Activated CD4-positive, alpha-beta T cell treated with anti-CD3 and anti-CD28 coated beads, Interleukin-2, Interleukin-4, amounts not matched to agents 100 ng/mL and 50 ng/mL, durations not matched to agents 16 hours and 8 hours (primary cell): ENCODE results near the gene LDLRAD3.
A peak's percentile ranks its signal among the peaks of the same experiment; 100 is the strongest.

Experiments
- DNase-seq: peaks from one replicate; pipeline ENCODE4 v3.0.0-alpha.2; 2020; ENCODE audit warnings: low spot score

LDLRAD3 gene

DNA sequence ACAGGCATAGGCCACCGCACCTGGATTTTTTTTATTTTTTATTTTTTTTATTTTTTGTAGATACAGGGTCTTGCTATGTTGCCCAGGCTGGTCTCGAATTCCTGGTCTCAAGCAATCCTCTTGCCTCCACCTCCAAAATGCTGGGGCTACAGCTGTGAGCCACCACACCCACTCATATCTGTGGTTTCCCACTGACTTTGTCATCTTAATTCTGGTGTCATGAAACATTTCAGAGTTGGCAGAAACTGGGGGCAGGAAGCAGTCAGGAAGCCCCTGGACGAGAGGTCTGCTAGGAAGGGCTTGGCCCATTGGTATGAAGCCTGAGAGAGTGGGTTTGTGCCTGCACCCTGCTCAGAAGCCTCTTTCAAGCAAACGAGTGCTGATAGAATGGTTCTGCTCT, 296.3 kb downstream of the LDLRAD3 start:
- DNase-seq = no peak

- DNase-seq = no peak
Observed at GRCh38 chr11:36240801-36241200, 296.9 kb downstream of the LDLRAD3 start.

DNA sequence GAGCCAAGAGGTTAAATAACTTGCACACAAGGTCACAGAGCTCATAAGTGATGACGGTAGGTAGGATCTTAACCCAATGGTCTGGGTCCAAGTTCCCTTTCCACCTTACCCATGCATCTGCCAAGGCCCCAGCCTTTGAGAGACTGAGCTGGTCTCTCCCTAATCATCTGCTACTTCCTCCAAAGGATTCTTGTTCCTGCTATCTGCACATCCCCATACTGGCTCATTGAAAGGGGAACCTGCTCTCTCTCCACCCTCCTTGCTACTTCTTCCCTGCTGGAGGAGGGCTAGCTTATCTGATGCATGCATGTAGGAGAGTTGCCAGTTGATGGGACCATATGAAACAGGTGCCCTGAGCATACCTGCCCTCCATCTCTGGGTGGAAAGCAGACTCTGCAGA, 297.6 kb downstream of the LDLRAD3 start:
- DNase-seq = no peak

- DNase-seq = no peak
Observed at GRCh38 chr11:36243641-36244040, 299.8 kb downstream of the LDLRAD3 start.

- no peak for DNase-seq
Observed at GRCh38 chr11:36247493-36247892, 303.6 kb downstream of the LDLRAD3 start.

DNA sequence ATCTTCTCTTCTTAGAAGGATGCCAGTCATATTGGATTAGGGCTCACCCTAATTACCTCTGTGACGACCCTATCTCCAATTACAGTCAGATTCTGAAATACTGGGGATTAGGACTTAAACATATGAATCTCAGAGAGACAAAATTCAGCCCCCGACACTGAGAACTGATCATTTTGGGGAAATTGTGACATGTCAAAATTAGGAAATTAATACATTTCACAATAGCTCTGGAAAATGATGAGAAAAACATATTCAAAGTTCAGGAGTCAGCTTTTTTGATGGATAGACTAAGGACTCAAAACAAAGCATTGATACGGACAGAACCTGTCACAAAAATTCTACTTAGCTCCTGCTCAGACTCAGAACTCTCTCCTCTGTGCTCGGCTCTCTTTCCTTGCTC, 304.6 kb downstream of the LDLRAD3 start:
- DNase-seq = no peak

DNA sequence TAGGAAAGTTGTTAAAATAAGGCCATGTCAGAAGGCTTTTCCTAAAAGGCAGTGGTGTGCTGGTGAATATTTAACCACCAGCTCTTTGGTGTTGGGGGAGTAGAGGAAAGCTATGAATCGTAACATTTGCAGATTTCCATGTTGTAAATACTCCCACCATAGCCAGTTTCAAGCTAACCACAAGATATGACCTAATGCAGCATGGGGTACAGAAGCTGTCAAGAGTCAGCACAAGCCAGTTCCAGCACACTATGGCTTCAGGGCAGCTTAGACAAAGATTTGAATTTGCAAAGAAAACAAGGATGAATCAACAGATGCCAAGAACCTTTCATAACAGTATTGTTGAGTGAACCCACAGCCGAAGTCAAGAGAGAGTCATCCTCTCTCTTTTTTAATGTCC, 305.4 kb downstream of the LDLRAD3 start:
- DNase-seq = no peak

GRCh38 chr11:36251823-36252222, 308.0 kb downstream of the LDLRAD3 start:
- DNase-seq = no peak

DNA sequence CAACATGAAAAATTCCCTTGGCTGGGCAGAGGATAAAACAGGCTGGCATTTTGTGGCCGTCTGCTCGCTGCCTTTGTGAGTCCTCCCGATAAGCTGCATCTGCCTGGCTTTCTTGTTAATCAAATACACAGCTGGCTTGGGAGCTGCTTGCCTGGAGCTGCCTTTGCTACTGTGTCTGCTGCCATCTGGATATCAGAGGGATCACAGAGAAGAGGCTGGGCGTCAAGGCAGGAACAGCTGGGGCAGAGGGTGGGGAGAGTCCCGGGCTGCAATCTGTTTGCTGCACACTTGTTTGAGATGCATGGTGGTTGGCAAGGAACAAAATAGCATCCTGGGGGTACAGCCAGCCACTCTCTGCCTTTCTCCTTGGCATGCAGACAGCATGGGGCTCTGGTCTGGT, 309.4 kb downstream of the LDLRAD3 start:
- DNase-seq = no peak

DNA sequence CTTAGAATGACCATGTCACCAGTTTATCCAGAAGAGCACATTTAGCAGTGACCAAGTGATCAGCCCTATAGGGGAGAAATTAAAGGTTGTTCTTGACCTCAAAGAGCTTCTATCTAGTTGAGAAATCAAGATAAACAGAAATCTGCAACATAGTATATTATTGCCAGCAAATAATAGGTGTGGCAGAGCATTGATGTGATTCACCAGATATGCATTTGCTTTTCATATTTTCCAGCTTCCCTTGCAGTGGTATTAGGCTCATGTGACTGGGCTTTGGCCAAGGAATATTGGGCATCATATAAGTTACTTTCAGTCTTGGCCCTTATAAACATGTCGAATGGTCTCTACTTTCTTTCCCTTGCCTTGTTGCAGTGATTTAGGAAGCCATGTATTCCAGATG, 310.9 kb downstream of the LDLRAD3 start:
- DNase-seq = no peak

DNA sequence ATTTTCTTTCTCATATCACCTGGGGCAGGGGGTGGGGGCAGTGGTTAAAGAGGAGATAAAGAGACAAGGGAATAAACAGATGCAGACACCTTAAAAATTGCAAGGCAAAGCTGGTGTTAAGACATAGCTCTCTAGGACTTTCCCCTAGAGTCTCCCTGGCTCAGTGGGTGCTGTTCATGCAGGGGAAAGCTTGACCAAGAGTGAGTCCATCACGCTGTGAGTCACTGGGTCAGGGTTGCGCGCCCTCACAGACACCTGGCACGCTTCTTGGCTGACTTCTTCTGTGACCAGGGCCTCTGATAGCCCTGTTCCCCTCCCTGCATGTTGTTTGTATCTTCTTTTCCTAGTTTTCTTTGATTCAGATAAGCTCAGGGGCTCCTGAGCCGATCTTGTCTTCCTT, 313.5 kb downstream of the LDLRAD3 start:
- no peak for DNase-seq

DNA sequence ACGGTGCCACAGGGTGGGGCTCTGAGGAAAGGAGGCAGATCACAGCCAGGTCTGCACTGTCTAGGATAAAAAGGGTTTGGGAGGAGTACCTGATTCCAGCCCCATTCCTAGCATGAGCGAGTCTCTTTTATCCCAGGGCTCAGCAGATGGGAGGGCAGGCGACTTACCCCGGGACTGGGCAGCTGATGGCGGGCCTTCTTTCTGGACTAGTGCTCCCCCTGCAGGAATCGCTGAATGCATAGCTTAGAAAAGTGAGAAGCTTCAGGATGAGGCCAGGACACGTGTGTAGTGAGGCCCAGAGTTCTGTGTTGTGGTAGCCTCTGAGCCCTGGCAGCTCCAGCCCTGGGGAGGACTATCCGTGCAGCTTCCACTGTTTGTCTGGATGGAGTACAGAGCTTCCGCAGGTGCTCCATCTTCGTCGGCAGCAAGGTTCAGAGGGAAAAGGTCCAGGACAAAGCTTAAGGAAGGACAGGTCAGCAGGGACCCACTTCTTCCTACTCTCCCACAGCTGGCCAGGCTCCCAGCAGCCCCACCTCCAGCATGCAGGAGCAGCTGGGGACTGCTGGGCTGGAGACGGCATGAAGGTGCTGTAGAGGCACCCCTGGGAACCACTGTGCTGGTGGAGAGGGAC, 315.0 kb downstream of the LDLRAD3 start:
- DNase-seq = peak; percentile 27

- no peak for DNase-seq
Observed at GRCh38 chr11:36261094-36261493, 317.2 kb downstream of the LDLRAD3 start.

GRCh38 chr11:36264011-36264972, 320.4 kb downstream of the LDLRAD3 start:
- no peak for DNase-seq

DNA sequence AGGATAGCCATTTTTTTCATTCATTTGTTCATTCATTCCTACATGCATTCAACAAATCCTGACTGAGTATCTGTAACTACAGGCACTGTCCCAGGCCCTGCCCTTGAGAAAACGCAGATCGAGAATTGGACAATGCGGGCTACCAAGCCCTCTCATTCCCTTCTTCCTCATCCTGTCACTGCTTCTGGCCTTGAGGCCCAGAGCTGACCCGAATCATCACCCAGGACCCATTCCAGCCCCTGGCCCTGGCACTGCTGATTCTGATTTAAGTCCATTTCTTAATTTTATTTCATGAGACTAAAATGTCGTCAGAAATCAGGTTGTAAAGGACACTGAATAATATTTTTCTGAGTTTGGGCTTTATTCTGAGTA, 321.1 kb downstream of the LDLRAD3 start:
- no peak for DNase-seq

- DNase-seq = peak; percentile 46
Observed at GRCh38 chr11:36265793-36266628, 322.1 kb downstream of the LDLRAD3 start.

DNA sequence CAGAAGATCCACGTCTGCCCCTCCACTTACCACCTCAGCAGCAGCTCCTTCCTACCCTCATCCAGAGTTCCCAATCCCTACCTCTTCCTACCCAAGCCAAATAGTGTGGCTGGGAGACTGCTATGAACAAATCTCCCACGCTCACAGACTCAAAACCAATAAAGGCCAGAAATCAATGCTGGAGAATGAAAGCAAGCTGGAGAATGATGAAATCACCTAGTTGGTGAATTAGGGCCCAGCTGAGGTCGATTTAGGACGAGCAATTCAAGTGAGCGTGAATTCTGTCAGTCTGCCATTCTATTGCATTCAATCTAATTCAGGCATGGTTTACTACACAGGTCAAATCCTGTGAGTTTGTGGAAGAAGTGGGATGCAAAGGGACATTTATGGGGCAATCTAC, 322.9 kb downstream of the LDLRAD3 start:
- no peak for DNase-seq

DNA sequence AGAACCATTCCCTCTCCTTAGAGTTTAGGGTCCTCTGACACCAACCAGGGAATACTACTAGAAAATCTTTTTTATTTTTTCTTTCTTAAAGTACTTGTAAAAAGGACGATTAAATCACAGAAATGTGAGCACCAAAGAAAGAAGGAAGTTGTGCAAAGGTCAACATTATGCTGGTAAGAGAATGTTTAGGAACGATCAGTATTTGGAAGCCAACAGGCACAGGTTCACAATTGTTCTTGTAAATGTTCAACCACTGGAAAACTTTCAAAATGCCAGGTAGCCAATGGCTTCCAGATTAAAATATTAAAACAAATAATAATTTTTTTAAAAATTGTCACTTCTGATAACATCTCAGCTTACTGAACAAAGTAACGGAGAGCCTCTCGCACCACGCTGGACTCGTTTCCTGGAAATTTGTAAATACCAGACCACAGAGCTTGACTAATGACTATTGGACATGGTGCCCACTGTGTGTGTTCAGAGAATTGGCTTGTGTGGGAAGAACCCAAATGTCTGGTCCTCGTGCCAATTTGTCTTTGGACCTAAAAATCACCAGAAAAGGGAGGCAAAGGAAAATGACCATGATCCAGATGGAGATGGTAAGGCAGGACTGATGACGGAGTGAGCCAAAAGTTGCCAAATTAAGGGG, 324.6 kb downstream of the LDLRAD3 start:
- no peak for DNase-seq

DNA sequence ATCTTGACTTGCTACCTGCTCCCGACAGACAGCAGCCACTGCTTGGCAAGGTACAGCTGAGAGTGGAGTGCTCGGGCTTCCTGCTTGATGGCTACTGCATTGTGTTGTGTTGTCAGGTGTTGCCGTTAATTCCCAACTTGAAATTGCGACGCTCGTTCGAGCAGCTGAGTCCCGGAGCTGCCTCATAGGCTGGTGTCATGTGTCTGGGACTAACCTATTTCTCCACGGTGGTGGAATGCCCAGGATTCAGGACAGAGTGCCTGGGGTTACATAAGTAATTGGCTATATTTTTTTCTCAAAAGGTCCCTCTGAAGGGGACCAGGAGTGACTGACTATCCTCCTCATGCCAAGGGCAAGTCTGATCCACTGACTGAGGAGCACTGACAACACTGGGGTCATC, 326.8 kb downstream of the LDLRAD3 start:
- no peak for DNase-seq

DNA sequence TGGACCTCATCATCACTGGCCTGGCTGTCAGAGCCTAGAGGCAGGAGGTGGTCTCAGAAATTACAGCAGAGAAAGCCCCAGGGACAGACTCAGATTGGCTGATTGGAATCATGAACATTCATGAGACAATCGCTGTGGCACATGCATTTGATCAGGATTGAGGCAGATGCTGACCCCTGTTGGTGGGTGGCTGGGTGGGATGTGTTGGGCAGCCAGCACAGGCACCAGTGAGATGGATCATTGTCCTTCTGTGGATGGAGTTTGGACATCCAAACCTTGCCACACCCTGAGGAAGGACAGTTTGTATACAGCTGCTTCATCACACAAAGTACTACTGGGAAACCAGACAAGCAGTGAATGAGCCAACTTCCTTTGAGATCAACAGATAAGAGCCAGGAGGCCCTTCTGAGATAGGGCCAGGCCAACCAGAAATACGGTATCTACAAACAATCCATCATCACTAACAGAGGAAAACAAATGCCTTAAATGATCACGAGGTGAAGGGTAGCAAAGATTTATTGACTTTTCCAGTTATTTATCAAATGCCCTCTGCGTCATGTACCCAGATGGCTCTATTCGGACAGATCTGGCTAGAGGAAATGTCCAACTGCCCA, 328.0 kb downstream of the LDLRAD3 start:
- DNase-seq = no peak

GRCh38 chr11:36273110-36273509, 329.2 kb downstream of the LDLRAD3 start:
- DNase-seq = no peak

DNA sequence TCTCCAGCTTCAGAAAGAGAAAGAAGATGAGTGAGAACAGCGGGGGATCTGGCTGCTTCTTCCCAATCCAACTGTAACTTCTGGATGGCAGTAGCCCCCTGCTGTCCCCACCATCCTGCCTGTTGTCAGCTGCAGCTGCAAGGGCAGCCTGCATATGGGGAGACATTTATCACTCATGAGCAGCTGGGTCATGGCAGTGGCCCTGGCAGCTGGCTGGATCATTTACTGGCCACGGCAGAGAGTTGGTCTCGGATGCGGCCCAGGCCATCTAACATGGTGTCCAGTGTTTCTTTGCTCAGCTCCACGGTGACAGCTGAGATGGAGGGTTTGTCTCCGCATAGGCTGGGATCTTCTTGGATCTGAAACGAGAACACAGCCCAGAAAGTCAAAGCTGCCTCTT, 330.6 kb downstream of the LDLRAD3 start:
- DNase-seq = no peak
